Urinary bladder (tissue), 4 donors: ENCODE results near the gene SPATA1. TPM values are rescaled to one million over a fixed set of nuclear protein-coding genes. Genes with fewer than 3 reads are reported as not detected.
"Not testable (repeated sequence)": the region's sequence is repeated elsewhere in the genome, so short reads cannot be mapped to it uniquely, and the experiment has no call there.

Experiments
- DNase-seq: peaks from one replicate; pipeline ENCODE4 v3.0.0-alpha.2; 2015; ENCODE audit errors: extremely low spot score
- H3K27ac ChIP-seq: one replicate; pipeline ENCODE4 v1.5.1; 2013; ENCODE audit warnings: low read depth, mild to moderate bottlenecking, moderate library complexity
- H3K36me3 ChIP-seq: one replicate; pipeline ENCODE4 v1.6.1; 2013; ENCODE audit warnings: mild to moderate bottlenecking, moderate library complexity; ENCODE audit not compliant: insufficient read depth
- H3K4me1 ChIP-seq: one replicate; pipeline ENCODE4 v1.6.1; 2013; ENCODE audit warnings: mild to moderate bottlenecking, moderate library complexity; ENCODE audit not compliant: insufficient read depth
- H3K4me3 ChIP-seq: one replicate; pipeline ENCODE4 v1.5.1; 2013; ENCODE audit warnings: low read depth, low read length
- WGBS: extraction: QIAGEN DNeasy Blood & Tissue Kit; methylation state at CpG from one replicate; pipeline ENCODE4 v1.1.7; 2013; 5-methylcytosine and 5-hydroxymethylcytosine counted together
- polyA plus RNA-seq: library from polyadenylated mRNA; stranded (reverse); fragments of 200-250 nt; gene quantifications from one replicate; pipeline ENCODE4 v1.2.3, GENCODE V29; 2013
- total RNA-seq: library from RNA; depleted of rRNA; stranded (reverse); fragments of >200 nt; gene quantifications from one replicate; pipeline ENCODE4 v1.2.3, GENCODE V29; 2014
- donor health status: healthy with polysubstance abuse.
- donor health status: healthy.

The SPATA1 gene
- total and polyA plus RNA-seq, 2 donors, result 0.24 to 1.2 TPM

GRCh38 chr1:84497631-84498275, 8.4 kb upstream of the SPATA1 start:
- no peak for DNase-seq
- Histone ChIP-seq H3K4me1 (peaks cover 1% of the 10 kb centered on the region), H3K27ac (no peak overlapping the region), H3K4me3 (no peak overlapping the region), H3K36me3 (peaks cover 3% of the 10 kb centered on the region)
- WGBS, result 38% methylated on average over 2 of the region's 2 CpGs

DNA sequence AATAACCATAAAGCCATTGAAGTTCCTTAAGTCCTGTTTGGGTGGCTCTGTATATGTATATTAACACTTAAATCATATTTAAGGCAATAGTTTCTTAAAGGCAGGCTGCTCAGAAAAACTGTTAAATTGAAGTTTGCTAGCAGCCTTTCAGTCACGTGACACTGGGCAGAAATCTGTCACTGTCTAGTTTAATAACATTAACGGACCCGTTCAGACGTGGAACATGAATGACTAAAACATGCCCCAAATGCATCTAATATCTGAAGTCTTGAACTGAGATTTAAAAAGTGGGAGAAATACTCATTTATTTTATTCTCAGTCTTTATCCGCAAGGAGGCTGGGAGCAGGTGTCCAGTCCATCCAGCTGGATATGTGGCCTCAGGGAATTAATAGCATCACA, 3.3 kb upstream of the SPATA1 start:
- no peak overlapping the region for H3K27ac ChIP-seq
- H3K4me3 ChIP-seq, result no peak overlapping the region
- H3K36me3 ChIP-seq, result peaks cover 1% of the 10 kb centered on the region
- H3K4me1 ChIP-seq, result no peaks in the 10 kb centered on the region
- DNase-seq, result no peak
- WGBS, result 68% methylated on average over 5 of the region's 5 CpGs

- 6% methylated on average over 17 of the region's 17 CpGs for WGBS
- H3K4me1 ChIP-seq, result no peaks in the 10 kb centered on the region
- peaks cover 1% of the 10 kb centered on the region for H3K36me3 ChIP-seq
- DNase-seq, result peak; percentile 8
- peak overlapping the region; percentile 75 for H3K4me3 ChIP-seq
- no peak overlapping the region for H3K27ac ChIP-seq
These were observed 1.4 kb upstream of the SPATA1 start for GRCh38 chr1:84504580-84505492.

DNA sequence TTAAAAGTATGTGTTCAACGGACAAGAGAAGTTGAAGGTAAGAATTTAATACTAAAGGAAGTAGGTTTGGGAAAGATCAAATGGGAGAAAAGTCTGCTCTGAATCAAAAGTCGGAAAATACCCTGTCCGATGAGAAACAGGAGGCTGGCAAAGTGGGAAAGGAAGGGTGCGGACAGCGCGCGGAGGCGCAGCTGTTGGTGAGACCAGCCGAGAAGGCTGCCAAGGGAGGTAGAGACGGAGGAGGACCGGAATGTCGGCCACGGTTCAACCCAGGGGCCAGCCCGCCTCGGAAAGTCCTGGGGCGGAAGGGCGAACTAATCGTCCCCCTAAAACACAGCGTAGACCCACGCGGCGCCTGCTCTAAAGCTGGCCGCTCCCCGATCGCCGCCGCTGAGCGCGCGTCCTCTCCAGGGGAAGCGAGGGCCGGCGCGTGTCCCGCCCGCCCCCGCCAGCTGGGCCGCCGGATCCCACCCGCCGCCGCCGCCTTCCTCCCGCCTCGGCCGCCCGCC, 639 bp upstream of the SPATA1 start:
- under 1% methylated on average over 47 of the region's 47 CpGs for WGBS
- H3K4me1 ChIP-seq, result no peaks in the 10 kb centered on the region

DNA sequence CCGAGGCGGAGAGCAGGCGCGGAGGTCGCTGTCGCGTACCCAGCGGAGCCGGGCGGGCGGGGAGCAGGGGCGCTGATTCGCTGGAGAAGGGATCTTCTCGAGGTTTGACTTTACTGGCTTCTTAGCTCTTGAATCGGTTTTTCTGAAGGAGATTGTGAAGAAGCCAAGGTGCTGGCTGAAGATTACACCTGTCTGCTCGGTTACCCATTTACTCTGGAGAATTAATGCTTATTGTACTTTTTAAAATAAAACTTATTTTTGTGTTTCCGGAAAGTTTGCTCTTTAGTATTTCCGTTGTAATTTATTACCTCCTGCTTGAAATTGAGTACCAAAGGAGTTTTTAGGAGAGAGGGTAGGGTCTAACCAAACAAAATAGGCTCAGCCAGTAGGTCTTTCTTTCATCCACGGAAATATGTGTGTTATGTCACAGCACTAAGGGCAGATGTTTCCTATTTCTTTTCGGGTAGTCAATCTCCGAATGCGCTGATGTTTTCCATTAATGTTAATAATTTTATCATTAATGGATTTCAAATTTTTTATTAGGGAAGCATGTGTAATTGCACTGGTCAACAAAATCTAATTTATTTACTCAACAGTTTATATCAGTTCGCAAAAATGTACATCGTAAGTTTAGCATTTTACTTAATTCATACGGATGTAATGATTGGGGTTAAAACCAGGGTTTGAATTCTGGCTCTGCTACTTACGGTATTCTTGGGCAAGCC, 705 bp downstream of the SPATA1 start:
- WGBS, result 13% methylated on average over 26 of the region's 26 CpGs

More for the DNA sequence above, 639 bp upstream of the SPATA1 start:
- H3K27ac ChIP-seq, result peak overlapping the region; percentile 97
- peak overlapping the region; percentile 75 for H3K4me3 ChIP-seq
- DNase-seq, result no peak
- H3K36me3 ChIP-seq, result peaks cover 1% of the 10 kb centered on the region

DNA sequence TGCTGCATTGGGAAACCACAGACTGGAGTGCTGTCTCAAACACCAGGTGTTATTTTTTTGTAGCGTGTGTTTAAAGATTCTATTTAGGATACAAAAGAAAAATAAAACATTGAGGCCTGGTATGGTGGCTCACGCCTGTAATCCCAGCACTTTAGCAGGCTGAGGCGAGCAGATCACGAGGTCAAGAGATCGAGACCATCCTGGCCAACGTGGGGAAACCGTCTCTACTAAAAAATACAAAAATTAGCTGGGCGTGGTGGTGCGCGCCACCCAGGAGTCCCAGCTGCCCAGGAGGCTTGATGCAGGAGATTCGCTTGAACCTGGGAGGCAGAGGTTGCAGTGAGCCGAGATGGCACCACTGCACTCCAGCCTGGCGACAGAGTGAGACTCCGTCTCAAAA, 1.7 kb downstream of the SPATA1 start:
- 96% methylated on average over 14 of the region's 14 CpGs for WGBS

More for the DNA sequence above, 705 bp downstream of the SPATA1 start:
- no peaks in the 10 kb centered on the region for H3K4me1 ChIP-seq
- peak overlapping the region; percentile 75 for H3K4me3 ChIP-seq
- H3K27ac ChIP-seq, result peak overlapping the region; percentile 96
- DNase-seq, result no peak
- H3K36me3 ChIP-seq, result no peaks in the 10 kb centered on the region

GRCh38 chr1:84508510-84508909, 2.3 kb downstream of the SPATA1 start:
- Histone ChIP-seq H3K27ac (peak overlapping the region; percentile 50), H3K4me1 (no peaks in the 10 kb centered on the region), H3K4me3 (no peak overlapping the region), H3K36me3 (no peaks in the 10 kb centered on the region)
- no peak for DNase-seq
- 98% methylated on average over 1 of the region's 1 CpG for WGBS

More for the DNA sequence above, 1.7 kb downstream of the SPATA1 start:
- H3K27ac ChIP-seq, DNase-seq, H3K36me3 ChIP-seq, H3K4me3 ChIP-seq, H3K4me1 ChIP-seq: not testable (repeated sequence)

- Histone ChIP-seq H3K4me1 (no peaks in the 10 kb centered on the region), H3K27ac (no peak overlapping the region), H3K36me3 (no peaks in the 10 kb centered on the region), H3K4me3 (no peak overlapping the region)
- no peak for DNase-seq
- 97% methylated on average over 4 of the region's 4 CpGs for WGBS
These were observed 2.8 kb downstream of the SPATA1 start for GRCh38 chr1:84509029-84509428.

DNA sequence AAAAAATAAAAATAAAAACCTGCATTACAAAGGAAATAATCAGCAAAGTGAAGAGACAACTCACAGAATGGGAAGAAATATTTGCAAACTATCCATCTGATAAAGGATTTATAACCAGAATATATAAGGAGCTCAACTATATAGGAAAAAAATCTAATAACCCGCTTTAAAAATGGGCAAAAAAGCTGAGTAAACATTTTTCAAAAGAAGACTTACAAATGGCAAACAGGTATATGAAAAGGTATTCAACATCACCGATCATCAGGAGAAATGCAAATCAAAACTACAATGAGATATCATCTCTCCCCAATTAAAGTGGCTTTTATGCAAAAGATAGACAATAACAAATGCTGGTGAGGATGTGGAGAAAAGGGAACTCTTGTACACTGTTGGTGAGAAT, 4.0 kb downstream of the SPATA1 start:
- no peaks in the 10 kb centered on the region for H3K4me1 ChIP-seq
- no peak overlapping the region for H3K4me3 ChIP-seq
- WGBS, result 97% methylated on average over 2 of the region's 2 CpGs
- no peak for DNase-seq
- no peak overlapping the region for H3K27ac ChIP-seq
- no peaks in the 10 kb centered on the region for H3K36me3 ChIP-seq

DNA sequence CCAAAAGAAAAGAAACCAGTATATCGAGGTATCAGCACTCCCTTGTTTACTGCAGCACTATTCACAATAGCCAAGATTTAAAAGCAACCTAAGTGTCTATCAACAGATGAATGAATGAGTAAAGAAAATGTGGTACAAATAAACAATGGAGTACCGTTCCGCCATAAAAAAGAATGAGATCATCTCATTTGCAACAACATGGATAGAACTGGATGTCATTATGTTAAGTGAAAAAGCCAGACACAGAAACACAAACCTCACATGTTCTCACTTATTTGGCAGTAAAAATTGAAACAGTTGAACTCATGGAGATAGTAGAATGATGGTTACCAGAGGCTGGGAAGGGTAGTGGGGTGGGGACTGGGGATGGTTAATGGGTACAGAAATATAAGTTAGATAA, 4.5 kb downstream of the SPATA1 start:
- DNase-seq, result no peak
- Histone ChIP-seq H3K36me3 (no peaks in the 10 kb centered on the region), H3K4me3 (no peak overlapping the region), H3K4me1 (no peaks in the 10 kb centered on the region), H3K27ac (no peak overlapping the region)
- WGBS, result 84% methylated on average over 3 of the region's 3 CpGs

DNA sequence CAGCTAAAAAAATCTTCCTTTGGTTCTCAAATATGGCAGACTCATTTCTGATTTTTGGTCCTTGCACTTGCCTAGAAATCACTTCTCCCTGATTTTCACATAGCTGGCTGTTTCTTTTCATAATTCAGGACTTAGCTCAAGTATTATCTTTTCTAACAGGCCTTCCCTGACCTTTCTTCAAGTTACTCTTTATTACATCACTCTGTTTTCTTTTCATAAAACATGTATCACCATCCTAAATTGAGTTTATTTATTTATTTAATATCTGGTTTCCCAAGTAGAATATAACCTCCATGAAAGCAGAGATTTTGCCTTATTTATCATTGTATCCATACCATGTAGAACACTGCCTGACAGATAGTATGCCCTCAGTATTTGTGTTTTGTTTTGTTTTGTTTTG, 18.4 kb downstream of the SPATA1 start:
- no peak overlapping the region for H3K4me3 ChIP-seq
- DNase-seq, result no peak
- H3K36me3 ChIP-seq, result no peaks in the 10 kb centered on the region
- no peaks in the 10 kb centered on the region for H3K4me1 ChIP-seq
- H3K27ac ChIP-seq, result no peak overlapping the region

DNA sequence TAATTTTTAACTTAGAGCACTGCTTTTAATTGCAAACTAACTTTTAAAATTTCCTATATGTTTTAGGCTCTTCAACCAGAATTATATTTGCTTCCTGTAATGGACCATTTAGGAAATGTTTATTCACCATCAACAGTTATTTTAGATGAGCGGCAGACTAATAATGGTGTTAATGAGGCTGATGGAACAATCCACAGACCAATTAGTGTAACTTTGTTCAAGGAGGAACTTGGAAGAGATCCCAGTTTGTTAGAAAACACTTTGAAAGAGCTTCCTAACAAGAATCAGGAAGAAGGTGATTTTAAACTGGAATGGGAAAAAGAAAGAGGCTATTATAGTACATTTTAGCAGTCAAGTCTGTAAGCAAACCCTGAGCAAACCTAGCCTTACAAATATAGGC, 19.6 kb downstream of the SPATA1 start:
- H3K27ac ChIP-seq, result no peak overlapping the region
- H3K4me1 ChIP-seq, result no peaks in the 10 kb centered on the region
- no peaks in the 10 kb centered on the region for H3K36me3 ChIP-seq
- 88% methylated on average over 1 of the region's 1 CpG for WGBS
- no peak overlapping the region for H3K4me3 ChIP-seq
- DNase-seq, result no peak

GRCh38 chr1:84538599-84538998, 32.4 kb downstream of the SPATA1 start:
- no peaks in the 10 kb centered on the region for H3K4me1 ChIP-seq
- H3K36me3 ChIP-seq, result no peaks in the 10 kb centered on the region
- H3K4me3 ChIP-seq, result no peak overlapping the region
- H3K27ac ChIP-seq, result no peak overlapping the region
- no peak for DNase-seq
